CD14-positive monocyte (primary cell): Measurements from ENCODE around the gene MAMDC2. TPM values are rescaled to one million over a fixed set of nuclear protein-coding genes. Genes with fewer than 3 reads are reported as not detected.
A peak's percentile ranks its signal among the peaks of the same experiment; 100 is the strongest.

Source experiments
- DNase-seq, 3 donors: peaks; one replicate each; pipeline ENCODE4 v3.0.0-alpha.2; 2011 to 2022
- H2AFZ ChIP-seq: 2 replicates; pipeline ENCODE4 v1.6.0; 2012; ENCODE audit warnings: mild to moderate bottlenecking, low read depth, low read length, inconsistent platforms; ENCODE audit not compliant: insufficient read depth, poor library complexity, severe bottlenecking
- H3K27ac ChIP-seq, 2 donors: 1 replicate in 1 of 2; 2 replicates in 1 of 2; pipeline ENCODE4 v1.5.1; 2012 to 2013; ENCODE audit warnings: low read length in 2 of 2, control low read depth in 1 of 2, inconsistent platforms in 1 of 2, low read depth in 1 of 2, mild to moderate bottlenecking in 1 of 2
- H3K27me3 ChIP-seq, 2 donors: one replicate each; pipeline versions ENCODE4 v1.6.0 to v1.6.1; 2011 to 2013; ENCODE audit warnings: low read length in 2 of 2; ENCODE audit not compliant: control insufficient read depth in 2 of 2, insufficient read depth in 2 of 2
- H3K36me3 ChIP-seq, 2 donors: replicated peaks in 1 of 2; 1 replicate in 1 of 2; 2 replicates in 1 of 2; pipeline versions ENCODE4 v1.5.1 to v1.6.1; 2012 to 2013; ENCODE audit warnings: low read length in 2 of 2, control low read depth in 1 of 2, inconsistent platforms in 1 of 2, mild to moderate bottlenecking in 1 of 2; ENCODE audit not compliant: insufficient read depth in 2 of 2, control insufficient read depth in 1 of 2
- H3K4me1 ChIP-seq, 2 donors: 1 replicate in 1 of 2; 2 replicates in 1 of 2; pipeline versions ENCODE4 v1.5.1 to v1.6.1; 2012 to 2013; ENCODE audit warnings: low read length in 2 of 2, control low read depth in 1 of 2, inconsistent platforms in 1 of 2, mild to moderate bottlenecking in 1 of 2, moderate library complexity in 1 of 2; ENCODE audit not compliant: insufficient read depth in 2 of 2, control insufficient read depth in 1 of 2
- H3K4me2 ChIP-seq: replicated peaks from 2 replicates; pipeline ENCODE3; 2012; ENCODE audit warnings: low read length, moderate library complexity, mild to moderate bottlenecking; ENCODE audit not compliant: poor library complexity, severe bottlenecking; ENCODE audit errors: extremely low read depth
- H3K4me3 ChIP-seq, 3 experiments: fragments of 200-600 bp in 1 of 3; sonication (generic) in 1 of 3; replicated peaks in 1 of 3; 1 replicate in 2 of 3; 2 replicates in 1 of 3; pipeline ENCODE4 v1.5.1; 2011 to 2013; ENCODE audit warnings: low read length in 3 of 3, mild to moderate bottlenecking in 3 of 3, control low read depth in 2 of 3, low read depth in 2 of 3, inconsistent platforms in 1 of 3, moderate library complexity in 1 of 3
- H3K79me2 ChIP-seq: 2 replicates; pipeline ENCODE4 v1.6.0; 2012; ENCODE audit warnings: mild to moderate bottlenecking, control low read depth, inconsistent platforms, low read length, moderate library complexity; ENCODE audit not compliant: insufficient read depth
- H3K9ac ChIP-seq: 2 replicates; pipeline ENCODE4 v1.6.0; 2017; ENCODE audit warnings: low read length, mild to moderate bottlenecking; ENCODE audit not compliant: insufficient read depth, poor library complexity, severe bottlenecking
- H3K9me3 ChIP-seq, 2 donors: replicated peaks in 1 of 2; 1 replicate in 1 of 2; 2 replicates in 1 of 2; pipeline versions ENCODE4 v1.5.1 to v1.6.1; 2012 to 2013; ENCODE audit warnings: low read length in 2 of 2, control low read depth in 1 of 2; ENCODE audit not compliant: control insufficient read depth in 1 of 2, insufficient read depth in 1 of 2
- H4K20me1 ChIP-seq: 2 replicates; pipeline ENCODE4 v1.6.0; 2012; ENCODE audit warnings: mild to moderate bottlenecking, low read length, control low read depth, moderate library complexity; ENCODE audit not compliant: insufficient read depth
- H3K27ac Mint-ChIP-seq, 7 donors: one replicate each; pipeline ENCODE4 v1.8.0; 2020; ENCODE audit warnings: mild to moderate bottlenecking in 7 of 7, mixed read lengths in 7 of 7, moderate library complexity in 6 of 7, inconsistent platforms in 2 of 7
- H3K27me3 Mint-ChIP-seq, 3 donors: one replicate each; pipeline ENCODE4 v1.8.0; 2021 to 2022; ENCODE audit warnings: low read depth in 3 of 3, mild to moderate bottlenecking in 3 of 3, mixed read lengths in 3 of 3, moderate library complexity in 3 of 3, inconsistent platforms in 1 of 3
- H3K36me3 Mint-ChIP-seq, 2 donors: one replicate each; pipeline ENCODE4 v1.8.0; 2020; ENCODE audit warnings: mixed read lengths in 2 of 2, inconsistent platforms in 1 of 2, mild to moderate bottlenecking in 1 of 2
- H3K4me1 Mint-ChIP-seq: one replicate; pipeline ENCODE4 v1.8.0; 2020; ENCODE audit warnings: mild to moderate bottlenecking, mixed read lengths
- H3K4me3 Mint-ChIP-seq, 2 donors: one replicate each; pipeline ENCODE4 v1.8.0; 2020; ENCODE audit warnings: mild to moderate bottlenecking in 2 of 2, mixed read lengths in 2 of 2, moderate library complexity in 1 of 2
- H3K9me3 Mint-ChIP-seq, 7 donors: one replicate each; pipeline ENCODE4 v1.8.0; 2020 to 2022; ENCODE audit warnings: mixed read lengths in 7 of 7, mild to moderate bottlenecking in 6 of 7, moderate library complexity in 6 of 7, inconsistent platforms in 2 of 7
- CTCF ChIP-seq: fragments of 200-600 bp; IDR thresholded peaks from one replicate; pipeline ENCODE4 v1.8.0; 2022; ENCODE audit warnings: antibody characterized with exemption, mild to moderate bottlenecking
- WGBS: methylation state at CpG from one replicate; pipeline ENCODE4 v1.1.5; 2013; ENCODE audit warnings: missing lambda C conversion rate; ENCODE audit not compliant: insufficient coverage; 5-methylcytosine and 5-hydroxymethylcytosine counted together
- intact Hi-C, 2 donors: fragments of 100-400 bp; cut with micrococcal nuclease; formaldehyde crosslinking; loops; one replicate each; pipeline versions ENCODE4 v1.15.0 to v1.15.1; 2023
- polyA plus RNA-seq, 3 donors: library from polyadenylated mRNA; depleted of rRNA in 1 of 3; unstranded in 2 of 3; stranded (reverse) in 1 of 3; fragments of 300-500 nt in 2 of 3; fragments of >200 nt in 1 of 3; fragmentation: Illumina TruSeq in 2 of 3; gene quantifications; 1 replicate in 2 of 3; 2 replicates in 1 of 3; pipeline ENCODE4 v1.2.3, GENCODE V29; 2012 to 2021

Gene MAMDC2
- polyA plus RNA-seq, 3 donors = 0.05 to 0.09 TPM; not detected in 1

- Histone ChIP-seq H4K20me1 (no peaks in the 10 kb centered on the region), H3K4me3 (no peak overlapping the region), H3K4me2 (no peak overlapping the region), H3K27me3 (no peaks in the 10 kb centered on the region), H3K36me3 (no peaks in the 10 kb centered on the region), H3K4me1 (peaks cover 5 to 9% of the 10 kb centered on the region in 2 donors), H3K9ac (no peak overlapping the region), H3K27ac (no peak overlapping the region), H3K79me2 (no peaks in the 10 kb centered on the region), H3K9me3 (no peaks in the 10 kb centered on the region), H2AFZ (no peak overlapping the region)
- no peaks in the 10 kb centered on the region for H3K36me3 Mint-ChIP-seq
- TF ChIP-seq CTCF = no peak
- H3K27me3 Mint-ChIP-seq = no peaks in the 10 kb centered on the region
- peaks cover 17% of the 10 kb centered on the region for H3K4me1 Mint-ChIP-seq
- no peak for DNase-seq
- no peak overlapping the region for H3K4me3 Mint-ChIP-seq
- intact Hi-C loops = no loop called here
- H3K9me3 Mint-ChIP-seq = peaks cover 0 to 2% (median 0%) of the 10 kb centered on the region in 7 donors
- no peak overlapping the region for H3K27ac Mint-ChIP-seq
- no CpG with 5 or more reads among the region's 3 CpGs for WGBS
These were observed 16.7 kb downstream of the MAMDC2 start for GRCh38 chr9:70060148-70060882.

- peak; percentile 36 to 60 (median 38) for DNase-seq
- Mint-ChIP-seq H3K27me3 (no peaks in the 10 kb centered on the region), H3K27ac (peak overlapping the region in 6 of 7 donors; percentile 16 to 79 (median 34)), H3K9me3 (peaks cover 0 to 2% (median 0%) of the 10 kb centered on the region in 7 donors), H3K4me1 (peaks cover 18% of the 10 kb centered on the region), H3K36me3 (no peaks in the 10 kb centered on the region), H3K4me3 (no peak overlapping the region)
- Histone ChIP-seq H2AFZ (no peak overlapping the region), H3K4me1 (peaks cover 5 to 9% of the 10 kb centered on the region in 2 donors), H3K27me3 (no peaks in the 10 kb centered on the region), H3K4me2 (no peak overlapping the region), H3K27ac (no peak overlapping the region), H3K36me3 (no peaks in the 10 kb centered on the region), H3K79me2 (no peaks in the 10 kb centered on the region), H3K9ac (no peak overlapping the region), H3K9me3 (no peaks in the 10 kb centered on the region), H3K4me3 (no peak overlapping the region), H4K20me1 (no peaks in the 10 kb centered on the region)
- TF ChIP-seq CTCF = no peak
- intact Hi-C loops = no loop called here
These were observed 17.3 kb downstream of the MAMDC2 start for GRCh38 chr9:70060883-70061507.
